ENCODE measurements around the gene JMJD1C.

Gene JMJD1C

DNA sequence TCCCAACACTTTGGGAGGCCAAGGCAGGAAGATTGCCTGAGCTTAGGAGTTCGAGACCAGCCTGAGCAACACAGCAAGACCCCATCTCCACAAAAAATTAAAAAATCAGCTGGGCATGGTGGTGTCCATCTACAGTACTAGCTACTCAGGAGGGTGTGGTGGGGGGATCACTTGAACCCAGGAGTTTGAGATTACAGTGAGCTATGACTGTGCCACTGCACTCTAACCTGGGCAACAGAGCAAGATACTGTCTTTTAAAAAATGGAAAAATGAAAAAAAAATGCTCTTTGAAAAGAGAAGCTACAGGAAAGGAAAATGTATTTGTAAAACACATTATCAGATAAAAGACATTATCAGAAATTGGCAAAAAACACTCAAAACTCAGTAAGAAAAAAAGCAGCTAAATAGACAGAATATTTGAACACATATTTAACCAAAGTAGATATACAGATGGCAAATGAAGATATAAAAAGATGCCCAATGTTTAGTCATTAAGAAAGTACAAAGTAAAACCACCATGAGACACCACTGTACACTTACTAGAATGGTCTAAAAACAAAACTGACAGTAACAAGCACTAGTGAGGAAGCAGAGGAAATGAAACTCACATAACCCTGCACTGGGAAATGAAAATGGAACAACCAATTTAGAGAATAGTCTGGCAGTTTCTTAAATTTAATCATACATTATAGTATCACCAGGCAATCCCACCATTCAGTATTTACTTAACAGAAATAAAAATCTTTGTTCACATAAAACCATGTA lies 292.1 kb downstream of the JMJD1C start:
- no peaks in the 10 kb centered on the region for H3K9me3 ChIP-seq
- H3K36me3 ChIP-seq = peaks cover 41% of the 10 kb centered on the region
- TF ChIP-seq, protein P1, sequence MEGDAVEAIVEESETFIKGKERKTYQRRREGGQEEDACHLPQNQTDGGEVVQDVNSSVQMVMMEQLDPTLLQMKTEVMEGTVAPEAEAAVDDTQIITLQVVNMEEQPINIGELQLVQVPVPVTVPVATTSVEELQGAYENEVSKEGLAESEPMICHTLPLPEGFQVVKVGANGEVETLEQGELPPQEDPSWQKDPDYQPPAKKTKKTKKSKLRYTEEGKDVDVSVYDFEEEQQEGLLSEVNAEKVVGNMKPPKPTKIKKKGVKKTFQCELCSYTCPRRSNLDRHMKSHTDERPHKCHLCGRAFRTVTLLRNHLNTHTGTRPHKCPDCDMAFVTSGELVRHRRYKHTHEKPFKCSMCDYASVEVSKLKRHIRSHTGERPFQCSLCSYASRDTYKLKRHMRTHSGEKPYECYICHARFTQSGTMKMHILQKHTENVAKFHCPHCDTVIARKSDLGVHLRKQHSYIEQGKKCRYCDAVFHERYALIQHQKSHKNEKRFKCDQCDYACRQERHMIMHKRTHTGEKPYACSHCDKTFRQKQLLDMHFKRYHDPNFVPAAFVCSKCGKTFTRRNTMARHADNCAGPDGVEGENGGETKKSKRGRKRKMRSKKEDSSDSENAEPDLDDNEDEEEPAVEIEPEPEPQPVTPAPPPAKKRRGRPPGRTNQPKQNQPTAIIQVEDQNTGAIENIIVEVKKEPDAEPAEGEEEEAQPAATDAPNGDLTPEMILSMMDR (IDR thresholded peaks at IDR 0.05; ENCODE audit: low read depth, low read length) = no peak
- H3K4me1 ChIP-seq = no peaks in the 10 kb centered on the region
- no peak for DNase-seq
- no peaks in the 10 kb centered on the region for H3K27me3 ChIP-seq
- no peak overlapping the region for H3K4me3 ChIP-seq (ENCODE audit: low read depth, low read length)

- H3K4me1 ChIP-seq = no peaks in the 10 kb centered on the region; the same call in 1 of the 2 replicates
- TF ChIP-seq, protein P1 (IDR thresholded peaks at IDR 0.05; ENCODE audit: low read depth, low read length) = no peak
- H3K36me3 ChIP-seq = peaks cover 33% of the 10 kb centered on the region
- H3K9me3 ChIP-seq = no peaks in the 10 kb centered on the region
- no peak for DNase-seq
- no peaks in the 10 kb centered on the region for H3K27me3 ChIP-seq
- H3K4me3 ChIP-seq (ENCODE audit: low read depth, low read length) = no peak overlapping the region
Measured at GRCh38 chr10:63171926-63172325, 293.9 kb downstream of the JMJD1C start.

DNA sequence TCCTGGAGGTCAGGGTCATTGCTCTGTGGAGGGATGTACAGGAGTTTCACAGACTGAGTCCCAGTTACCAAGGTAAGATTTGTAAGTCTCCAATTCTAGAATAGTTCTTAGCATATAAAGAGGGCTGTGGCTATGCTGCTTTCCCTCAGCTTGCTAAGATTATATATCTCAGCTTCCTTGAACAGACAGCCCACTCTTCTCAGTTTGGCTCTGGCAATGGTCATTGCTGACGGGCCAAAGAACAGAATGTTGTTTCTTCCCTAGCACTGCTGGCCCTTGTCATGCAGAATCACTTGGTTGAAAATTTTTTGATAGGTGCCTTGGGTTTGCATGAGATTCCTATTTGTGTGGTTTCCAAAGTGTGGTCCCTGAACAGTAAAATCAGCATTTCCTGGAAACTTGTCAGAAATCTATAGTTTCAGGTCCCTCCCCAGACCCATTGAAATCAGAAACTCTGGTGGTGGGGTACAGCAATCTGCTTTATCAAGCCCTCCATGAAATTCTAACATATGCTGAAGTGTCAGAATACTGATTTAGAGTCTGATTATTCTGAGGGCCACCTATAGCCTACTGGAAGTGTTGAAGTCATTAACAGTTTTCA lies 294.4 kb downstream of the JMJD1C start:
- no peak overlapping the region for H3K4me3 ChIP-seq (ENCODE audit: low read depth, low read length)
- no peaks in the 10 kb centered on the region for H3K9me3 ChIP-seq
- no peaks in the 10 kb centered on the region; the same call in none of the 2 replicates for H3K4me1 ChIP-seq
- no peaks in the 10 kb centered on the region for H3K27me3 ChIP-seq
- TF ChIP-seq, protein P1 (IDR thresholded peaks at IDR 0.05; ENCODE audit: low read depth, low read length) = no peak
- peaks cover 35% of the 10 kb centered on the region for H3K36me3 ChIP-seq
- no peak for DNase-seq

DNA sequence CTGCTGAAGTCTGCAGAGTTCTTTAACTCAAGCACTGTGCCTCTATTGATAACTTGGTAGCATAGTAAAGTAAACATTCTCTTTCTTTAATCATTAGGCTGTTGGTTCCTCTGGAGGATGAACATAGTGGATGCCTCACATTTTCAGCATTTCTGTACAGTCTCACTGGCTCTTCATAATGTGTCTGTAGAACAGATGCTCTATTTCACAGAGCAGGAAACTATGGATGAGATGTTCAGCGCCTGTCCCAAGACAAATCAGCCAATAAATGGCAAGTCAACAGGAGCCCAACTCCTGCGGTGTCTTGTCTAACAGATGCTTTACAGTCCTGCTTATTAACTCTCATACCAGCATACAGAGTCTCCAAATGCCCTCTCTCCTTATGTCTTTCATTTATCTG lies 296.2 kb downstream of the JMJD1C start:
- Histone ChIP-seq H3K4me3 (ENCODE audit: low read depth, low read length) (no peak overlapping the region), H3K4me1 (no peaks in the 10 kb centered on the region; the same call in none of the 2 replicates), H3K36me3 (peaks cover 29% of the 10 kb centered on the region), H3K9me3 (no peaks in the 10 kb centered on the region), H3K27me3 (no peaks in the 10 kb centered on the region)
- TF ChIP-seq, protein P1 (IDR thresholded peaks at IDR 0.05; ENCODE audit: low read depth, low read length) = no peak
- DNase-seq = no peak

DNA sequence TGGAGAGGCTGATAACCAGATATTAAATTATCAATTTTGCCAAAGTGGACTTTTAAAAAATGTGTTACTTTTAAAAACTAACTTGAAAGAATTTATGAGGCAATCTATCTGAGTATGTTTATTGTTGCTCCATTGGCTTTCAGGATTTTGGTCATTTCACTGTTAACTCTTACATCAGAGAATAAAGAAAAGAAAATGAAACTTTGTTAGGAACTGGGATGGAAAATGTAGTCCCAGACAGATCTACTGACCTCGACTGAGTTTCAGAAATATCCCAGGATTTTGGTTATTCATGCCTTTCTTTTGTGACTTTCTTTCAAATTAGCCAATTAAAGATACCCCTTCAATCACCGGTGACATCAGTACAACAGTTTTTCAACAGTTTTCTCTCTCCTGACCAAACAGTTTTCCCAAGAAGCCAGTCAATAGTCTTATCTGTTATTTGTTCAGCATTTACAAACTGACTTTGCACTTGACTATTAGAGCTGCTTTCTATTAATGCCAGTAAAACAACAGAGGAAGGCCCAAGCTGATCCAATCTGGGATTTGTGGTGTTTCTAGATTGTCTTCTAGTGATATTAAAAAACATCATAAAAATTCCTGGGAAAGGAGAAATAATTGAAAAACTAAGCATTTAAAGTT lies 296.8 kb downstream of the JMJD1C start:
- no peak for DNase-seq
- Histone ChIP-seq H3K4me3 (ENCODE audit: low read depth, low read length) (no peak overlapping the region), H3K4me1 (no peaks in the 10 kb centered on the region; the same call in none of the 2 replicates), H3K9me3 (no peaks in the 10 kb centered on the region), H3K36me3 (peaks cover 29% of the 10 kb centered on the region), H3K27me3 (no peaks in the 10 kb centered on the region)
- TF ChIP-seq, protein P1 (IDR thresholded peaks at IDR 0.05; ENCODE audit: low read depth, low read length) = no peak
